ENCODE data around the gene TMEM132D.

TMEM132D gene

DNA sequence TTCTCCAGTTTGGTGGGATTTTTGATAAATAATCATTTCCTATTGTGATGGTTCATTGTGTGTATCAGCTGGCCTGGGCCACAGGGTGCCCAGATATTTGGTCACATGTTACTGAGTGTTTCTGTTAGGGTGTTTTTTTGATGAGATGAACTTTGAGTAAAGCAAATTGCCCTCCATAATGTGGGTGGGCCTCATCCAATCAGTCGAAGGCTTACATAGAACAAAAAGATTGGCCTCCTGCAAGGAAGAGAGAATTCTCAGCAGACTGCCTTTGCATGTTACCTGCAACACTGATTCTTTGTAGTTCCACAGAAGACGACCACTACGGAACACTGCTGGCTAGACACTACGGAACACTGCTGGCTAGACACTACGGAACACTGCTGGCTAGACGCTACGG, 609.0 kb downstream of the TMEM132D start:
- H3K9me3 Mint-ChIP-seq, result peaks cover 8 to 39% of the 10 kb centered on the region in 2 donors
- no peak overlapping the region for H3K27ac Mint-ChIP-seq
- H3K4me1 Mint-ChIP-seq, result no peaks in the 10 kb centered on the region
- no peak overlapping the region for H3K4me3 Mint-ChIP-seq
- H3K27me3 Mint-ChIP-seq, result no peaks in the 10 kb centered on the region
- DNase-seq (no peak), ATAC-seq (no peak)

DNA sequence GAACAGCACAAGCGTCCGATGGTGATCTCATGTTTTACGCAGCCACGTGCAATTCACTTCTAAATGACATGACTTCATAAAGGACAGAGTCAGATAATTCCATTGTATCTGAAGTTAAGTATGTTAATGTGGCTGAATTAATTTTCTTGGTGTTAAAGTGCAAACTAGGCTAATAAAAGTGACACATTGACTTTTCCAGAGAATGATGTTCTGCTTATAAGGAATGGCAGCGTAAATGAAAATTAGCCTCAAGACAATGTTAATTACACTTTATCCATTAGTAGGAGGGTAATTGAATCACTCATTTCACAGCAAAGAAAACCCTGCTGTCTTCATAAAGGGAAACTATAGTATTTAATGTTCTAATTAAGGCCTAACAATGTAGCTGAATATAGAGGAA, 624.1 kb downstream of the TMEM132D start:
- peaks cover 15 to 20% of the 10 kb centered on the region in 2 donors for H3K9me3 Mint-ChIP-seq
- no peaks in the 10 kb centered on the region for H3K4me1 Mint-ChIP-seq
- no peak overlapping the region for H3K4me3 Mint-ChIP-seq
- no peak overlapping the region for H3K27ac Mint-ChIP-seq
- ATAC-seq (no peak), DNase-seq (no peak)
- no peaks in the 10 kb centered on the region for H3K27me3 Mint-ChIP-seq

DNA sequence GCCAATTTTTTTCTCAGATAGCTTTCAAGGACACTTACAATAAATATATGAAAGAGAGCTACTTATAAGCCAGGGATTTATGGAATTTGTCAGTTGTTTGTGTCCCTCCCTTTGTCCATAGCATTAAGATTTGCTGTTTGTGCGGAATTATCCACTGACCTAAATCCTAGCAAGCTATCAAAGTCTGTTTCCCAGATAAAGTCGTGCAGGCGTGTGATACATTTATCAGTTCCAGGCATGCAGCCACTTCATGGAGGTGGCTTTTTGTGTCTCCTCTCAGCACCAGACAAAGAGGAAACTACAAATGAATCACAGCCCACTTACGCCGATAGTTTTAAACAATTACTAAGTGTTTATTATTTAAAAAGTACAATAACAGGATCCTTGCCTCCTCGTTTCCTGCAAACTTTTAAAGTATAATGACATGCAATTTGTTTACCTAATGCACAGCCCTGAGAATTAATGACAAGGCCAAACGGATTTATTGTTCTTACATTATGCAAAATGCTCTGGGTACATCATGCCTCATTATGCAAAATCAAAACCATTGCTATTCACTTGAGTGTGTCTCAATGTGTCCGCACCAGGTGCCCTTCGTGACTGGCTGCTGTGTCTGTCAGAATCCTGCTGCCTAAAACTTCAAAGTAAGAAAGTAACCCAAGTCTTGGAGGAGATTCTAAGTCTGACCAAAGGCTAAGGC, 627.3 kb downstream of the TMEM132D start:
- ATAC-seq (no peak), DNase-seq (no peak)
- H3K9me3 Mint-ChIP-seq, result peaks cover 9 to 14% of the 10 kb centered on the region in 2 donors
- no peaks in the 10 kb centered on the region for H3K4me1 Mint-ChIP-seq
- H3K27ac Mint-ChIP-seq, result no peak overlapping the region
- H3K4me3 Mint-ChIP-seq, result no peak overlapping the region
- no peaks in the 10 kb centered on the region for H3K27me3 Mint-ChIP-seq

DNA sequence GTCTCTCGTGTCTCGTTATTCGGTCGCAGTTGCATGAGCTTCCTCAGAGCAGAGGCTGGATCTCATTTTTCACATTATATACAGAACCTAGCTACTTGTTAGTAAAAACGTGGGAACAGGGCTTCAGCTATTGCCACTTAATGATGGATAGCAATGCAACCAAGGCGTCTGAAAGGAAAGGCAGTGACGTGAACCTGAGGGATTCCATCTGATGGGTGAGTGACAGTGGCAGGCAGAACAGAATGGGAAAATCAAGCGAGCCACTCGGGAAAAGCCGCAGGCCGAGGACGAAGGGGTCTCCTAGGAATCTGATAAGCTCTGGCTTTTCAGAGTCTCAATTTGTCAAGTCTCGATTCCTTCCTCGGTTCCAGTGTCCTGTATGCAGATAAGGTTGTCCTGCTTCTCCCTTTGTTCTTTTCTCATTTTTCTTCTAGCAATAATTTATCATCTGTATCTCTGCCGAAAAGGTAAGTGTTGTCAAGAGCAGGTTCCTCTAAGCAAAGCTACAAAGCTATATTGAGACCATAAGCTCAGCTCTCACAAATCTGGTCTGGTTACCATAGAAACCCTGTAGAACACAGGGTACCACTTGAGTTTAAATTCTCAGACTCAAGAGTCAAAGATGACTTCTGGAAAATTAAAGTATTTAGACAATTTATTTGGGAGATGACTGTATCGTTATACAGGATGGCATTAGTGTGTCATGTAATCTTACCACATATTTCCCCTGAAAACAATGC, 633.9 kb downstream of the TMEM132D start:
- no peak overlapping the region for H3K4me3 Mint-ChIP-seq
- no peaks in the 10 kb centered on the region for H3K4me1 Mint-ChIP-seq
- ATAC-seq, result no peak
- peaks cover 19 to 35% of the 10 kb centered on the region in 2 donors for H3K9me3 Mint-ChIP-seq
- no peak for DNase-seq
- H3K27me3 Mint-ChIP-seq, result no peaks in the 10 kb centered on the region
- H3K27ac Mint-ChIP-seq, result no peak overlapping the region

DNA sequence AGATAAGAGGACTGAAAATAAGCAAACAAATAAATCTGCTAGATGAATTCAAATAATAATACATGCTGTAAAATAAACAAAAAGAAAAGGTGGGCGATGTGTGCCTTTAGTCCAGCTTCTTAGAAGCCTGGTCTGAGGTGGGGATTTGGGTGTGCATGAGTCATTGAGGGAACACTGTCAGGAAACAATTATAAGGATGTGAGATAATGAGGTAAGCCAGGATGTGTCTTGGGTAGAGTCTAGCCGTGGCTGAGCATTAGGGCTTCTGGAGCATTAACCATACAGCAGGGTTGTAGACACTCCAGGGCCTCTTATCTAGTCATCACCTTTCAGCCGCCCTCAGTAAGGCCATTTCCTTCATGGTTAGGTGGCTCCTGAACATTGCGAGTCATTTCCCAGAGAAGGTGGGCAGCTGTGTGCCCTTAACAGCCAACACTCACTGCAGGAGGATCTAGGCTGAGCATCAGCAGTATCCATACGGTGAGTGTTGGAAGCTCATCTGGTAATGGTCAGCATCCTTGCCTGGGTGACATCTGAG, 645.0 kb downstream of the TMEM132D start:
- no peaks in the 10 kb centered on the region for H3K4me1 Mint-ChIP-seq
- H3K27ac Mint-ChIP-seq, result no peak overlapping the region
- ATAC-seq (no peak), DNase-seq (no peak)
- H3K4me3 Mint-ChIP-seq, result no peak overlapping the region
- no peaks in the 10 kb centered on the region for H3K27me3 Mint-ChIP-seq
- peaks cover 9 to 33% of the 10 kb centered on the region in 2 donors for H3K9me3 Mint-ChIP-seq

DNA sequence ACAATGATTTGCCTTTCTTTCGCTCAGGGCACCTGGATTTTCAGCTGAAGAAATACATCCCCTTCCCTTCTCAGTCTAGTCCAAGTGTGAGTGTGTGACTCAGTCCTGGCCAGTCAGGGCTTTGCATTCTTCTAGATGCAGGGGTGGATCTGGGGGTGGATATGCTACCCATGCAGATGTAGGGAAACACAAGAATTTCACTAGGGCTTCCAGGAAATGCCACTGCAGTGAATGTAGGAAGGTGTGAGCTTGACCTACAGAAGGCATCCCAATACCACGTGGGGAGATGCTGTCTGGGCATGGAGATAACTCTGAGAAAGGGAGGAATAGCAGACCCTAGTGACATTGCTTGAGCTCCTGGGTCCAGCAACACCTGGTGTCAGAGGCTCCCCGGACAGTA, 646.3 kb downstream of the TMEM132D start:
- ATAC-seq (no peak), DNase-seq (no peak)
- Mint-ChIP-seq H3K9me3 (peaks cover 9 to 29% of the 10 kb centered on the region in 2 donors), H3K4me1 (no peaks in the 10 kb centered on the region), H3K27me3 (no peaks in the 10 kb centered on the region), H3K27ac (no peak overlapping the region), H3K4me3 (no peak overlapping the region)

DNA sequence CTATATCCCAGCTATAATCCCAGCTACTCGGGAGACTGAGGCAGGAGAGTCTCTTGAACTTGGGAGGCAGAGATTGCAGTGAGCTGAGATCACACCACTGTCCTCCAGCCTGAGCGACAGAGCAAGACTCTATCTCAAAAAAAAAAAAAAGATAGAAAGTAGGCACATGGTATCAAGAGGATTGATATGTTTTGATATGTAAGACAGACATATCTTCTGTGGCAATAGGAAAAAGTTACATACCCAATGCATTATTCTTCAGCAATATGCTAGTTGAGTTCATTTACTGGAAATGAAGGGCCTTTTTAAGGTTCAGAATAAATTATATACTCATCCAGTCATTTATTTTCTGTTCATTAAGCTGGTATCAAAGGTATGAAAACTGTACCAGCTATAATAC, 657.2 kb downstream of the TMEM132D start:
- ATAC-seq, result no peak

DNA sequence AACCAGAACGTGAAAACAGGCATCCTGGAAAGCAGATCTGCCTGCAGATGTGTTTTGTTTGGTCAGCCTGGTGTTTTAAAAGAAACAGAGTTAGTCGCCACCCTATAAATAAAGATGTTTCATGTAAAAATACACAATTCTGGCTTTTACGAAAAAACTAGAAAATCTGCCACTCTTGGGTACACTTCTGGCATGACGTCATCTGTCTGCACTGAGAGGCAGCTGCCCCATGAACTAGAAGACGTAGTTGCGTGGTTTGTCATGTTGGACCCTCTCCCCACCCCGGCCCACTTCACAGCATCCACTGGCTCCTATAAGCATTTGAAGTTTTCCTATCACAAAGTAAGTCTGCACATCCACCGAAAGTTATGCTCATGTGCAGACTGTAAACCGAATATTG, 658.1 kb downstream of the TMEM132D start:
- H3K4me1 Mint-ChIP-seq, result no peaks in the 10 kb centered on the region
- no peaks in the 10 kb centered on the region for H3K27me3 Mint-ChIP-seq
- no peak overlapping the region for H3K4me3 Mint-ChIP-seq
- DNase-seq (no peak), ATAC-seq (no peak)
- H3K27ac Mint-ChIP-seq, result no peak overlapping the region
- peaks cover 0 to 17% of the 10 kb centered on the region in 2 donors for H3K9me3 Mint-ChIP-seq

More for the DNA sequence above, 657.2 kb downstream of the TMEM132D start:
- Mint-ChIP-seq H3K4me3 (no peak overlapping the region), H3K27me3 (no peaks in the 10 kb centered on the region), H3K9me3 (peaks cover 0 to 9% of the 10 kb centered on the region in 2 donors), H3K27ac (no peak overlapping the region), H3K4me1 (no peaks in the 10 kb centered on the region)
- no peak for DNase-seq

DNA sequence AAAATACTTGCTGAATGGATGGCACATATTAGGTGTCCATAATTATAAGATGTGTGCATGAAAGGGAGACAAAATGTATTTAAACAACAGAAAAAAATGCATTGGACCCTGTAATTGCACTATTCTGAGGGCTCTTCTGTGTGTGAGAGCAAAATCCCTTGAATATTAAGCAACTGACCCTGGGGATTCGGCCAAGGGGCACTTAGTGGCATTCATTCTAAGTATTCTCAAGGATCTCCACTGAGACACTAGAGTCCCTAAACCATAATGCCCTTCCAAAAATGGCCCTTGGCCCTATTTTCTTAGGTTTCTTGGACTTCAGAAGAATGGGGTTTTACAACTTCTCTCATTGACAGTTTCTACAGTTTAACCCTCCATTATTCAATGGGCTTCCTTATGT, 662.0 kb downstream of the TMEM132D start:
- Mint-ChIP-seq H3K4me1 (no peaks in the 10 kb centered on the region), H3K9me3 (peaks cover 0 to 25% of the 10 kb centered on the region in 2 donors), H3K4me3 (no peak overlapping the region), H3K27me3 (no peaks in the 10 kb centered on the region), H3K27ac (no peak overlapping the region)
- no peak for ATAC-seq
- no peak for DNase-seq

DNA sequence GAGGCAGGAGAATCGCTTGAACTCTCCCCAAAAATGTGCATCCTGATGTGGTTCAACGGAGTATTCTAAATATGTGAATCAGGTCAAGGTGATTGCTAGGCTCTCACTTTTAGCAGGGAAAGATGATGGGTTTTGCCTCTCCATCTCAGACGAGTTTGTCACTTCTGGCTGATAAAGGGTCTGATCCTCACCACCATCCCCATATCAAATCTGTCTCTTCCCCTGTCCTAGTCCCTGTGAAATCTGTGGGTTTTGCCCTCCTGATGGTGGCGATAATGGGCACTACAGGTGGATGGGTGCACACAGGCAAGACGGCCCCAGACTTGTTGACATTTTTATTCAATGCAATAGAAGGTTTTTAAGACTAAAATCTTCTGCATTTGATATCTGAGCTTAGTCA, 665.9 kb downstream of the TMEM132D start:
- Mint-ChIP-seq H3K9me3 (peaks cover 0 to 25% of the 10 kb centered on the region in 2 donors), H3K27ac (no peak overlapping the region), H3K4me3 (no peak overlapping the region), H3K27me3 (no peaks in the 10 kb centered on the region), H3K4me1 (no peaks in the 10 kb centered on the region)
- ATAC-seq (no peak), DNase-seq (no peak)

DNA sequence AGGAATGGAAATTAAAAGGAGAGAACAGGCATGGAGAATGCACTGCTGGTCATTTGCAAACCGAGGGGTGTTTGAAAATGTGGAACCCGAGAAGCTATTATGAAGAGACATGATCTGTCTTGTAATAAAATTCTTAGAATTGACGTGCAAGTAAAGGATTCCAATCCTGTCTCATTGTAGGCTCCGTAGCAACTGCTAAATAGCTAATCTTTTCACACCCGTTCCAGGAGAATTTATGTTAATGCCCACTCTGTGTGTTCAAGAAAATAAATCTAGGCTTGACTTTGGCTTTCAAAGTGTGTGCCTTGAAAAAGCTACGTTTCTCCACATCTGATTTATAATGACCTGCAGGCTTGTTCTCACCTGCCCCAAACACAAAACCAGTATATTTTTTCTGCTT, 669.6 kb downstream of the TMEM132D start:
- ATAC-seq (no peak), DNase-seq (no peak)
- Mint-ChIP-seq H3K4me3 (no peak overlapping the region), H3K4me1 (no peaks in the 10 kb centered on the region), H3K27me3 (no peaks in the 10 kb centered on the region), H3K9me3 (peaks cover 0 to 9% of the 10 kb centered on the region in 2 donors), H3K27ac (no peak overlapping the region)

DNA sequence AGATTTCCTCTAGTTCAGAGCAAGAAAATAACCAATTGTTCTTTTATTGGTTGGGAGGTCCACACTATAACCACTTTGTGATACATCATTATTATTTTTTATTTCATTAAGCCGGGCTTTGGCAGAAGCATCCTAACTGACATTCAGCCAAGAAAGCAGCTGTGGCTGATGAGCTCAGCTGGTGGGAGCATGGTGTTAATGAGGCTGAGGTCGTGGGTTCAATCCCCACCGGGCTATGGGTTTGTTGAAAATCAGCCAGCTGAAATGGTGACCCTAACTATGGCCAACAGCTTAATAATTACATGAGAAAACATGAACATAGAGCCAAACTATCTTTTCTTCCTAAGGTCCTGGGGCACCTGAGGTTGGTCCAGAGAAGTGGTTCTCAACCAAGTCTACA, 672.3 kb downstream of the TMEM132D start:
- no peaks in the 10 kb centered on the region for H3K27me3 Mint-ChIP-seq
- H3K27ac Mint-ChIP-seq, result no peak overlapping the region
- ATAC-seq (no peak), DNase-seq (no peak)
- no peak overlapping the region for H3K4me3 Mint-ChIP-seq
- H3K4me1 Mint-ChIP-seq, result no peaks in the 10 kb centered on the region
- no peaks in the 10 kb centered on the region for H3K9me3 Mint-ChIP-seq

DNA sequence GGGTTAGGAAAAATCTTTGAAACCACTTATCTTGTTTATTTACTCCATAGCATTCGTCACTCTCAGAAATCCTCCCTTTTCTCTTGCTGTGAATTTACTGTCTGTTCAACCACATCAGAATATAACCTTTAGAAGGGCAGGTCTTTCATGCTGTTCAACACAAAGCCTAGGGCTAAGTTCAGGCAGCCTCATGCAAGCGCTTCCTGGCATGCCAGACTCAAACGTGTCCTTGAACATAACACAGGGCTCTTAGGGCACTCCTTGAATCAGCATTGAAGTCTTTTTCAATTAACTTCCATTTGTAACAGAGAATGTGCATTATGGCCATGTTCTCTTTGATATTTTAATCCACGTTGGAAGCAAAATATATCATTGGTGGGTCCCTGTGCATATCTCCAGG, 672.8 kb downstream of the TMEM132D start:
- H3K4me1 Mint-ChIP-seq, result no peaks in the 10 kb centered on the region
- no peak overlapping the region for H3K4me3 Mint-ChIP-seq
- no peaks in the 10 kb centered on the region for H3K27me3 Mint-ChIP-seq
- ATAC-seq (no peak), DNase-seq (no peak)
- H3K27ac Mint-ChIP-seq, result peak overlapping the region in 1 of 2 donors; percentile 61
- H3K9me3 Mint-ChIP-seq, result no peaks in the 10 kb centered on the region

DNA sequence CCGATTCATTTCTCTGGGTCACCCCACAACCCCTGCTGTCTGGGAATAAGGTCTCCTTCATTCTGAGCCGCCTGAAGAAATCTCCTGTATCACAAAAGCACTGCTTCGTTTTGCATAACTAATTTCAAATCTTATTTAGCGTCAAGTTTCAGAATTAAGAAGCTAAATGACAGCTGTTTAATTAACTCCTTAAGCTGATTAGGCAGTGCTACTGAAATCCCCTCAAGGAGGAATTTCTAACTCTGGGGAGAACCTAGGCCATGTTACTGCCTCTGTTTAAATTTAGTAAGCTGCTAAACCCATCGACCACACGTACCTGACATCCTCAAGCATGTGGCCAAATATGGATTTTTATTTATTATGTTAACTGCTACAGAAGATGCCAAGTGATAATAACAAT, 677.0 kb downstream of the TMEM132D start:
- no peak overlapping the region for H3K27ac Mint-ChIP-seq
- no peaks in the 10 kb centered on the region for H3K4me1 Mint-ChIP-seq
- no peaks in the 10 kb centered on the region for H3K27me3 Mint-ChIP-seq
- no peak for DNase-seq
- H3K4me3 Mint-ChIP-seq, result no peak overlapping the region
- peaks cover 6 to 7% of the 10 kb centered on the region in 2 donors for H3K9me3 Mint-ChIP-seq
- ATAC-seq, result no peak

DNA sequence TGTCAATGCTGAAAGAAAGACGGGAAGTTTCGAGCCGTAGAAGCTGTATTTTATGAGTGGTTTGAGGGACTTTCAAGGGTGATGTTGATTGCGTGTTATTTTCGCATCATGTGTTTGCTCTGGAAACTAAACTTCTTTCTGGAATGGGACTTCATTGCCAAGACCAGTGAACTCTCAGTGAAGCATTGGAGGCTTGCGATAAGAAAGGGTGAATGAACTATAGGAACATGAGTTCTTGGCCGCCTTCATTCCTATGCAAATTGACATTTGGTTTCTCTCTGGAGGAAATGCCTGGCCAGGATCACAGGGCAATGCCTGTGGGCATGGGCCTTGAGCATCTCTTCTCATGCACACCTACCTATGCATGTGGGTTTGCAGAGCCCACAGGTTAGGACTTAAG, 677.8 kb downstream of the TMEM132D start:
- ATAC-seq (no peak), DNase-seq (no peak)
- Mint-ChIP-seq H3K9me3 (peaks cover 7 to 10% of the 10 kb centered on the region in 2 donors), H3K27ac (no peak overlapping the region), H3K4me1 (no peaks in the 10 kb centered on the region), H3K27me3 (no peaks in the 10 kb centered on the region), H3K4me3 (no peak overlapping the region)

DNA sequence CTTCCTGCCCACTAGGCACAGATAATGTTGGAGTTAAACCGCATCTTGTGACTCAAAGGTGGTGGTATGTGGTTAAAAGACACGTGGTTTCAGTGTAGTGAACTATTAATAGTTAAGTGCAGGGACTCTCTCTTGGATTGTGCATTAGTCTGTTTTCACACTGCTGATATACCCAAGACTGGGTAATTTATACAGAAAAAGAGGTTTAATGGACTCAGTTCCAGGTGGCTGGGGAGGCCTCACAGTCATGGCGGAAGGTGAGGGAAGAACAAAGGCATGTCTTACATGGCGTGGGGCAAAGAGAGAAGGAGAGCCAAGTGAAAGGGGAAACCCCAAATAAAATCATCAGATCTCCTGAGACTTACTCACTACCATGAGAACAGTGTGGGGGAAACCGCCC, 688.3 kb downstream of the TMEM132D start:
- ATAC-seq (no peak), DNase-seq (no peak)
- no peaks in the 10 kb centered on the region for H3K27me3 Mint-ChIP-seq
- H3K27ac Mint-ChIP-seq, result no peak overlapping the region
- peaks cover 0 to 40% of the 10 kb centered on the region in 2 donors for H3K9me3 Mint-ChIP-seq
- no peaks in the 10 kb centered on the region for H3K4me1 Mint-ChIP-seq
- no peak overlapping the region for H3K4me3 Mint-ChIP-seq
